Measurements from ENCODE around the gene CPNE4.

DNA sequence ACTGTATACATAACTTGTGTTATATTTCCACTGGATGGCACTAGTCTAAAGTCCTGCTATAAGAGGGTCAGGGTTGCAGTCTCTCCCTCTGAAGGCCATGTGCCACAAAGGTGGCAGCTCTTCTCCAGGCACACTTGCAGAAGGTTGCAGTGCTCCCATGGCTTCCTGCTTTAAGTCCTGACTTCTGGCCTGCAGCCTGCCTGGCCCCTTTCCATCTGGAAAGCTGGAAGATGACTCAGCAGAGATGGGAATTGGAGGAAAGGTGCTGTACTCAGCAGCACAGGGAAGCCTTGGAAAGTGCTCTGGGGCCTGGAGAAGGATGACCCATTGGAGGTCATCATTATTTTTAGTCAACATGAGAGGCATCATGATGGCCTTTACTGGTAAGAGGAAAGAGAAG is 491.1 kb downstream of the CPNE4 start:
- no peak for TF ChIP-seq CTCF (IDR thresholded peaks at IDR 0.05; ENCODE audit: low read length)
- TF ChIP-seq EZH2 (IDR thresholded peaks at IDR 0.05; ENCODE audit: borderline replicate concordance, low read length) = no peak

Measured in OCI-LY1 (cell line).